ENCODE data around the gene VCAN. TPM values are rescaled to one million over a fixed set of nuclear protein-coding genes. Genes with fewer than 3 reads are reported as not detected.

Gene VCAN
- total and polyA plus RNA-seq, 2 donors (not counting 1 experiment from before 2014, with no cell fraction given), result 2.0 TPM; not detected in 1

- intact Hi-C loops (cut with micrococcal nuclease), result loop anchor here (5.0 kb wide), 1 partner anchor 832 kb away; no protein-coding TSS in a partner anchor
- peaks cover 0 to 21% (median 0%) of the 10 kb centered on the region in 3 donors for H3K9me3 ChIP-seq (ENCODE audit: control extremely low read depth in 1 of 3, control insufficient read depth in 2 of 3, insufficient read depth in 1 of 3, low read length in 2 of 3)
- ATAC-seq (ENCODE audit: low read depth) (peak; percentile 51), DNase-seq (peak; percentile 21)
- H3K36me3 ChIP-seq (replicated peaks in 1 of 2; ENCODE audit: control extremely low read depth in 1 of 2, control insufficient read depth in 1 of 2, extremely low read depth in 1 of 2, insufficient read depth in 2 of 2, low read length in 1 of 2), result no peaks in the 10 kb centered on the region
- H2AFZ ChIP-seq (ENCODE audit: insufficient read depth, low read depth, low read length, poor library complexity, severe bottlenecking), result peak overlapping the region; percentile 66
- Mint-ChIP-seq H3K4me1 (peaks cover 38% of the 10 kb centered on the region), H3K27me3 (peaks cover 65% of the 10 kb centered on the region), H3K27ac (no peak overlapping the region), H3K4me3 (peak overlapping the region; percentile 79), H3K9me3 (ENCODE audit: insufficient read depth) (no peaks in the 10 kb centered on the region)
- no peaks in the 10 kb centered on the region for H3K79me2 ChIP-seq (ENCODE audit: control insufficient read depth, insufficient read depth, low read length)
- H4K20me1 ChIP-seq (ENCODE audit: control insufficient read depth, insufficient read depth, low read length, poor library complexity, severe bottlenecking), result no peaks in the 10 kb centered on the region
- peak overlapping the region; percentile 47 for H3K9ac ChIP-seq (ENCODE audit: low read length)
- WGBS (ENCODE audit: insufficient coverage), result 1% methylated on average over 38 of the region's 46 CpGs
- peaks cover 33 to 39% of the 10 kb centered on the region in 2 donors for H3K4me1 ChIP-seq (ENCODE audit: control insufficient read depth in 2 of 2, insufficient read depth in 2 of 2, low read length in 2 of 2)
- peak overlapping the region; percentile 75 for H3K4me2 ChIP-seq (replicated peaks; ENCODE audit: low read depth, low read length, poor library complexity, severe bottlenecking)
- ChIA-PET CTCF (no interaction called here), POLR2A (no interaction called here)
- peak overlapping the region; percentile 2 to 72 (median 40) for H3K4me3 ChIP-seq (ENCODE audit: control extremely low read depth in 1 of 5, extremely low read depth in 1 of 5, insufficient read depth in 1 of 5, low read depth in 2 of 5, low read length in 4 of 5)
- peaks cover 0 to 48% (median 47%) of the 10 kb centered on the region in 4 experiments for H3K27me3 ChIP-seq (replicated peaks in 1 of 4; ENCODE audit: control extremely low read depth in 1 of 4, control insufficient read depth in 3 of 4, insufficient read depth in 4 of 4, low read length in 3 of 4)
- TF ChIP-seq EZH2 (IDR thresholded peaks at IDR 0.05; ENCODE audit: borderline replicate concordance, insufficient read depth, low read depth, low read length, poor library complexity, severe bottlenecking), result no peak
- TF ChIP-seq, protein P1, sequence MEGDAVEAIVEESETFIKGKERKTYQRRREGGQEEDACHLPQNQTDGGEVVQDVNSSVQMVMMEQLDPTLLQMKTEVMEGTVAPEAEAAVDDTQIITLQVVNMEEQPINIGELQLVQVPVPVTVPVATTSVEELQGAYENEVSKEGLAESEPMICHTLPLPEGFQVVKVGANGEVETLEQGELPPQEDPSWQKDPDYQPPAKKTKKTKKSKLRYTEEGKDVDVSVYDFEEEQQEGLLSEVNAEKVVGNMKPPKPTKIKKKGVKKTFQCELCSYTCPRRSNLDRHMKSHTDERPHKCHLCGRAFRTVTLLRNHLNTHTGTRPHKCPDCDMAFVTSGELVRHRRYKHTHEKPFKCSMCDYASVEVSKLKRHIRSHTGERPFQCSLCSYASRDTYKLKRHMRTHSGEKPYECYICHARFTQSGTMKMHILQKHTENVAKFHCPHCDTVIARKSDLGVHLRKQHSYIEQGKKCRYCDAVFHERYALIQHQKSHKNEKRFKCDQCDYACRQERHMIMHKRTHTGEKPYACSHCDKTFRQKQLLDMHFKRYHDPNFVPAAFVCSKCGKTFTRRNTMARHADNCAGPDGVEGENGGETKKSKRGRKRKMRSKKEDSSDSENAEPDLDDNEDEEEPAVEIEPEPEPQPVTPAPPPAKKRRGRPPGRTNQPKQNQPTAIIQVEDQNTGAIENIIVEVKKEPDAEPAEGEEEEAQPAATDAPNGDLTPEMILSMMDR (IDR thresholded peaks at IDR 0.05), result no peak
- H3K27ac ChIP-seq (ENCODE audit: low read length in 2 of 2), result no peak overlapping the region
Observed at GRCh38 chr5:83474161-83474796, 2.7 kb downstream of the VCAN start.

DNA sequence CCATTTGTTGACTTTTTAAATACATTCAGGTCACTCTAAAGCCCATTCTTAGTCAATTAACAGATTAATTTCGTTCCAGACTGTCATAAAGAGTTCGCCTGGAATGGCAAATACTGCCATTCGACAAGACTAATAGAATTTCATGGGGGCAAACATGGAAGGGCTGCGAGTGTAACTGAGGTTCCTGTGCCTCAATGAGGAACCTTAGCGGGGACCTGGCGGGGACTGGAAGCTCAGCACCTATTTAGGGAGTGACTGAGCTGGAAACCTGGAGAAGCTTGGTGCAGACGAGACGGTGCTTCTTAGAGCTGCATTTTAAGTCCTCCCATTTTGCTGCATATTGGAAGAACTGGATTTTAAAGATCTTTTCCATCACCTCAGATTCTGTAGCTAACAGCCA, 3.4 kb downstream of the VCAN start:
- H3K27ac ChIP-seq (ENCODE audit: low read length in 2 of 2), result no peak overlapping the region
- no peak for DNase-seq
- H3K9ac ChIP-seq (ENCODE audit: low read length), result no peak overlapping the region
- intact Hi-C loops (cut with micrococcal nuclease), result loop anchor here (5.0 kb wide), 1 partner anchor 833 kb away; no protein-coding TSS in a partner anchor
- peak overlapping the region in 1 of 5 experiments; percentile 50 for H3K4me3 ChIP-seq (ENCODE audit: control extremely low read depth in 1 of 5, extremely low read depth in 1 of 5, insufficient read depth in 1 of 5, low read depth in 2 of 5, low read length in 4 of 5)
- H3K9me3 ChIP-seq (ENCODE audit: control extremely low read depth in 1 of 3, control insufficient read depth in 2 of 3, insufficient read depth in 1 of 3, low read length in 2 of 3), result peaks cover 0 to 21% (median 0%) of the 10 kb centered on the region in 3 donors
- no peak overlapping the region for H3K27ac Mint-ChIP-seq
- peaks cover 38% of the 10 kb centered on the region for H3K4me1 Mint-ChIP-seq
- no peaks in the 10 kb centered on the region for H3K36me3 ChIP-seq (replicated peaks in 1 of 2; ENCODE audit: control extremely low read depth in 1 of 2, control insufficient read depth in 1 of 2, extremely low read depth in 1 of 2, insufficient read depth in 2 of 2, low read length in 1 of 2)
- no peak for ATAC-seq (ENCODE audit: low read depth)
- TF ChIP-seq, protein P1 (IDR thresholded peaks at IDR 0.05), result no peak
- TF ChIP-seq EZH2 (IDR thresholded peaks at IDR 0.05; ENCODE audit: borderline replicate concordance, insufficient read depth, low read depth, low read length, poor library complexity, severe bottlenecking), result no peak
- 9% methylated on average over 3 of the region's 8 CpGs for WGBS (ENCODE audit: insufficient coverage)
- H3K4me2 ChIP-seq (replicated peaks; ENCODE audit: low read depth, low read length, poor library complexity, severe bottlenecking), result peak overlapping the region; percentile 75
- peaks cover 0 to 48% (median 44%) of the 10 kb centered on the region in 4 experiments for H3K27me3 ChIP-seq (replicated peaks in 1 of 4; ENCODE audit: control extremely low read depth in 1 of 4, control insufficient read depth in 3 of 4, insufficient read depth in 4 of 4, low read length in 3 of 4)
- H3K4me1 ChIP-seq (ENCODE audit: control insufficient read depth in 2 of 2, insufficient read depth in 2 of 2, low read length in 2 of 2), result peaks cover 33 to 39% of the 10 kb centered on the region in 2 donors
- H3K27me3 Mint-ChIP-seq, result peaks cover 64% of the 10 kb centered on the region
- ChIA-PET POLR2A (no interaction called here), CTCF (no interaction called here)
- H3K9me3 Mint-ChIP-seq (ENCODE audit: insufficient read depth), result no peaks in the 10 kb centered on the region
- peak overlapping the region; percentile 70 for H3K4me3 Mint-ChIP-seq
- peak overlapping the region; percentile 66 for H2AFZ ChIP-seq (ENCODE audit: insufficient read depth, low read depth, low read length, poor library complexity, severe bottlenecking)
- H3K79me2 ChIP-seq (ENCODE audit: control insufficient read depth, insufficient read depth, low read length), result no peaks in the 10 kb centered on the region
- H4K20me1 ChIP-seq (ENCODE audit: control insufficient read depth, insufficient read depth, low read length, poor library complexity, severe bottlenecking), result no peaks in the 10 kb centered on the region

Data from B cell (primary cell).